ENCODE data around the gene SYT7. TPM values are rescaled to one million over a fixed set of nuclear protein-coding genes. Genes with fewer than 3 reads are reported as not detected.
A peak's percentile ranks its signal among the peaks of the same experiment; 100 is the strongest.

Gene SYT7
- total and polyA plus RNA-seq, 4 donors: 1.7 to 10.6 (median 3.8) TPM

DNA sequence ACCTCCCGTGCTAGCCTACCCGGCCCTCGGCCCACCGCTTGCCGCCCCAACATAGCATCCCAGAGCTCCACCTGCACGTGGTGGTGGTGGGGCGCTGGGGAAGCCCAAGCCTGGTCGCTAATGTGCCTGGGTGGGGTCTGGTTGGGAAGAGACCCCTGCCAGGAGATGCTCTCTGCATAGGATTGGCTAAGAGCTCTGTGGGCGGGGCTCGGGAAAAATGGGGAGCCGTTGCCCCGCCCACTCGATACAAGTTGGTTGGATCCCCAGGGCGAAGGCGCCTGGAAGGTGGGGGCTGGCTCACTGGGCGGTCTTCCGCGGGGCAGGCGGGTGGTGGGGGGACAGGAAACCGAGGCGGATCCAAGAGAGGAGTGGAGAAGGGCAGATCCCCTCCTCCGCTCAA is 64.7 kb downstream of the SYT7 start:
- Histone ChIP-seq H3K27ac (ENCODE audit: low read depth in 1 of 2, low read length in 1 of 2) (no peak overlapping the region), H3K27me3 (ENCODE audit: control insufficient read depth in 3 of 3, insufficient read depth in 3 of 3, low read length in 2 of 3) (no peaks in the 10 kb centered on the region), H3K9ac (ENCODE audit: insufficient read depth in 1 of 2, low read length in 2 of 2) (peak overlapping the region in 1 of 2 donors; percentile 25), H3K4me3 (no peak overlapping the region), H3K9me3 (ENCODE audit: control insufficient read depth in 4 of 4, insufficient read depth in 3 of 4, low read length in 3 of 4) (no peaks in the 10 kb centered on the region), H3K4me1 (ENCODE audit: control insufficient read depth in 5 of 5, insufficient read depth in 5 of 5, low read length in 5 of 5) (peaks cover 0 to 19% (median 4%) of the 10 kb centered on the region in 5 donors), H3K36me3 (ENCODE audit: control insufficient read depth in 4 of 4, insufficient read depth in 4 of 4, low read length in 4 of 4) (peaks cover 0 to under 1% (median 0%) of the 10 kb centered on the region in 4 donors)
- no peak for TF ChIP-seq CTCF (IDR thresholded peaks at IDR 0.05; ENCODE audit: control extremely low read depth, extremely low read depth)
- ATAC-seq (ENCODE audit: insufficient read depth, low FRiP score) (no peak), DNase-seq (no peak)
- WGBS, 2 donors: 35 to 45% methylated on average over 22 of the region's 22 CpGs

- ATAC-seq (ENCODE audit: insufficient read depth, low FRiP score) (no peak), DNase-seq (no peak)
- Histone ChIP-seq H3K9ac (ENCODE audit: insufficient read depth in 1 of 2, low read length in 2 of 2) (no peak overlapping the region), H3K27ac (ENCODE audit: low read depth in 1 of 2, low read length in 1 of 2) (no peak overlapping the region), H3K9me3 (ENCODE audit: control insufficient read depth in 4 of 4, insufficient read depth in 3 of 4, low read length in 3 of 4) (no peaks in the 10 kb centered on the region), H3K4me3 (no peak overlapping the region), H3K27me3 (ENCODE audit: control insufficient read depth in 3 of 3, insufficient read depth in 3 of 3, low read length in 2 of 3) (no peaks in the 10 kb centered on the region), H3K4me1 (ENCODE audit: control insufficient read depth in 5 of 5, insufficient read depth in 5 of 5, low read length in 5 of 5) (peaks cover 0 to 19% (median 4%) of the 10 kb centered on the region in 5 donors), H3K36me3 (ENCODE audit: control insufficient read depth in 4 of 4, insufficient read depth in 4 of 4, low read length in 4 of 4) (no peaks in the 10 kb centered on the region)
- TF ChIP-seq CTCF (IDR thresholded peaks at IDR 0.05; ENCODE audit: control extremely low read depth, extremely low read depth): no peak
- 87 to 88% methylated on average over 10 of the region's 10 CpGs for WGBS, 2 donors
Observed at GRCh38 chr11:61515686-61516085, 65.2 kb downstream of the SYT7 start.

- no peak for ATAC-seq (ENCODE audit: insufficient read depth, low FRiP score)
- DNase-seq: no peak
- H3K36me3 ChIP-seq (ENCODE audit: control insufficient read depth in 4 of 4, insufficient read depth in 4 of 4, low read length in 4 of 4): no peaks in the 10 kb centered on the region
- H3K9ac ChIP-seq (ENCODE audit: insufficient read depth in 1 of 2, low read length in 2 of 2): no peak overlapping the region
- TF ChIP-seq CTCF (IDR thresholded peaks at IDR 0.05; ENCODE audit: control extremely low read depth, extremely low read depth): no peak
- no peak overlapping the region for H3K27ac ChIP-seq (ENCODE audit: low read depth in 1 of 2, low read length in 1 of 2)
- H3K4me3 ChIP-seq: no peak overlapping the region
- H3K27me3 ChIP-seq (ENCODE audit: control insufficient read depth in 3 of 3, insufficient read depth in 3 of 3, low read length in 2 of 3): peaks cover 0 to 6% (median 4%) of the 10 kb centered on the region in 3 donors
- H3K4me1 ChIP-seq (ENCODE audit: control insufficient read depth in 5 of 5, insufficient read depth in 5 of 5, low read length in 5 of 5): peaks cover 0 to 19% (median 4%) of the 10 kb centered on the region in 5 donors
- no peaks in the 10 kb centered on the region for H3K9me3 ChIP-seq (ENCODE audit: control insufficient read depth in 4 of 4, insufficient read depth in 3 of 4, low read length in 3 of 4)
- 72 to 86% methylated on average over 11 of the region's 11 CpGs for WGBS, 2 donors
Observed at GRCh38 chr11:61514050-61514917, 66.6 kb downstream of the SYT7 start.
